Brain microvascular endothelial cell (primary cell): ENCODE measurements around the gene SMDT1.
"Not testable (repeated sequence)": the region's sequence is repeated elsewhere in the genome, so short reads cannot be mapped to it uniquely, and the experiment has no call there.

Source experiments
- DNase-seq: peaks from one replicate; pipeline ENCODE4 v3.0.0-alpha.2; 2020
- H3K27ac ChIP-seq: fragments of 250-450 bp; sonication (Bioruptor Pico); 2 replicates; pipeline ENCODE4 v1.5.1; 2020; ENCODE audit warnings: mild to moderate bottlenecking, moderate library complexity
- H3K27me3 ChIP-seq: fragments of 250-450 bp; sonication (Bioruptor Pico); replicated peaks from 2 replicates; pipeline ENCODE4 v1.5.1; 2020; ENCODE audit warnings: mild to moderate bottlenecking
- H3K36me3 ChIP-seq: fragments of 250-450 bp; sonication (Bioruptor Pico); replicated peaks from 2 replicates; pipeline ENCODE4 v1.5.1; 2020; ENCODE audit warnings: mild to moderate bottlenecking
- H3K4me3 ChIP-seq: 2 replicates; pipeline ENCODE4 v1.5.1; 2011; ENCODE audit warnings: low read depth, mild to moderate bottlenecking, control low read depth, low read length, moderate library complexity
- in situ Hi-C: cut with HindIII; loops from 2 replicates; pipeline ENCODE4 v1.10.0; 2017; ENCODE audit warnings: low sequenced_read_pairs, low pct_ligation_motif_present
- TF ChIP-seq, protein P1 (sequence below): IDR thresholded peaks from 2 replicates; pipeline ENCODE4 v1.5.1; 2011; ENCODE audit warnings: low read depth, mild to moderate bottlenecking, moderate library complexity, low read length, control low read depth, inconsistent platforms; ENCODE audit errors: missing control alignments

The SMDT1 gene

DNA sequence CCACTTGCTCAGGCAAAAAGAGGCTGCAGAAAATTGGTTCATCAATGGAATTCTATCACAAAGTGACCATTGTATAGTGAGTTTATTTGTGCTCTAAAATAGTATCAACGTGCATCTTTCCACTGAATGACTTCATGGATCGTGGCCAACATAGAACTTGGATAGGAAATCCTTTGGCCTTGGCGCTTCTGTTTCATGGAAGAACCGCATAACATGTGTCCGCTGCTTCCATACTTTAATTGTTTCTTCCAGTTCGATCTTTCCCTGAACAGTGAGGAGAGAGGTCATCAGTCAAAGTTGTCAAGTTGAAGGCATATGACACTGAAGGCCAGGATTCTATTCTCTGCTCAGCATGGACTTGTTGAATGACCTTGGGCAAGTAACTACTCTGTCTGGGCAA, 6.6 kb downstream of the SMDT1 start:
- in situ Hi-C loops = no loop called here
- no peak for DNase-seq

DNA sequence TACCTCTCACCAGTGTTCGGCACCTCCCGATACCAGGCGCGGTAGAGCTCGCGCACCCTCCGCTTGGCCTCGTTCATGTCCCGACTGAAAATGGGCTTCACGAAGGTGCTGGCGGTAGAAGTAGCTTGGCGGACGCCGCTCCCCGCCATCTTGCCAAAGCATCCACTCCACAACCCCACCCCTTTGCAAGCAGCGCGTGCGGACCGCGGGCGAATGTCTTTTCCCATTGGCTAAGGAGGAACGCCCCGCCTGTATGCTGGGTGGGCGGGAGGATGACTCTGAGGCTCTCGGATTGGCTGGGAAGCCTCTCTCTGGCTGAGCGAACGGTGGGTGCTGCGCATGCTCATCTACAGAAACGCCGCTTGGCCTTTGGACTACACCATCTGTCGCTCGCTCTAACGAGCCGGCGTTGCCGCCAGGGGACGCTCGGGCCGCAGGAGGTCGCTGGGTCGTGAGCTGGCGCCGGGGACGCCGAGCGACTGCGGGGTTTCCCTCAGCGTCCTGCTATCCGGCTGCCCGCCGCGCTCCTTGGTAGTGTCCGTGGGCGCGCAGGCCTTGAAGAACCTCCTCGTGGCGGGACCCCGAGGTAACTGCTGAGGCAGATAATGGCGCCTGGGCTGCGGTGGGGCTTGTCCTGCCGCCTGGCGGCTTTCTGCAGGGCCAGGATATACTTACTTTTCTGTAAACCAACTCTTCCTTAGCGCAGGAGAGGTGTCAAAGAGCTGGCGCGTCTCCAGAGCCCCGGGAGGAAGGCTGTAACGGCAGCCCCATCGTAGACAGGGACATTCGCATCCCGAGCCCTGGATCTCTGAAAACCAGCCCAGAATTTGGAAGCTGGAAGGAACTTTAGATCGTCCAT, 11.3 kb downstream of the SMDT1 start, which contains the start of gene NDUFA6:
Gene NDUFA6 (minus strand): TSS at position 177 of the 859 bp plus-strand sequence. CDS start 28 bp downstream, at position 149.
- H3K4me3 ChIP-seq = peak within 1 kb of the TSS; percentile 94
- H3K36me3 ChIP-seq = peaks cover 11% of the 10 kb centered on the region
- DNase-seq = peak; percentile 99
- TF ChIP-seq, protein P1, sequence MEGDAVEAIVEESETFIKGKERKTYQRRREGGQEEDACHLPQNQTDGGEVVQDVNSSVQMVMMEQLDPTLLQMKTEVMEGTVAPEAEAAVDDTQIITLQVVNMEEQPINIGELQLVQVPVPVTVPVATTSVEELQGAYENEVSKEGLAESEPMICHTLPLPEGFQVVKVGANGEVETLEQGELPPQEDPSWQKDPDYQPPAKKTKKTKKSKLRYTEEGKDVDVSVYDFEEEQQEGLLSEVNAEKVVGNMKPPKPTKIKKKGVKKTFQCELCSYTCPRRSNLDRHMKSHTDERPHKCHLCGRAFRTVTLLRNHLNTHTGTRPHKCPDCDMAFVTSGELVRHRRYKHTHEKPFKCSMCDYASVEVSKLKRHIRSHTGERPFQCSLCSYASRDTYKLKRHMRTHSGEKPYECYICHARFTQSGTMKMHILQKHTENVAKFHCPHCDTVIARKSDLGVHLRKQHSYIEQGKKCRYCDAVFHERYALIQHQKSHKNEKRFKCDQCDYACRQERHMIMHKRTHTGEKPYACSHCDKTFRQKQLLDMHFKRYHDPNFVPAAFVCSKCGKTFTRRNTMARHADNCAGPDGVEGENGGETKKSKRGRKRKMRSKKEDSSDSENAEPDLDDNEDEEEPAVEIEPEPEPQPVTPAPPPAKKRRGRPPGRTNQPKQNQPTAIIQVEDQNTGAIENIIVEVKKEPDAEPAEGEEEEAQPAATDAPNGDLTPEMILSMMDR = peak; percentile 77
- in situ Hi-C loops = no loop called here
- H3K27ac ChIP-seq = peak within 1 kb of the TSS; percentile 91
- no peaks in the 10 kb centered on the region for H3K27me3 ChIP-seq

More for the DNA sequence above, 6.6 kb downstream of the SMDT1 start:
- Histone ChIP-seq H3K36me3 (peaks cover 31% of the 10 kb centered on the region), H3K27ac (no peak overlapping the region), H3K27me3 (no peaks in the 10 kb centered on the region), H3K4me3 (no peak overlapping the region)
- TF ChIP-seq, protein P1 = no peak

DNA sequence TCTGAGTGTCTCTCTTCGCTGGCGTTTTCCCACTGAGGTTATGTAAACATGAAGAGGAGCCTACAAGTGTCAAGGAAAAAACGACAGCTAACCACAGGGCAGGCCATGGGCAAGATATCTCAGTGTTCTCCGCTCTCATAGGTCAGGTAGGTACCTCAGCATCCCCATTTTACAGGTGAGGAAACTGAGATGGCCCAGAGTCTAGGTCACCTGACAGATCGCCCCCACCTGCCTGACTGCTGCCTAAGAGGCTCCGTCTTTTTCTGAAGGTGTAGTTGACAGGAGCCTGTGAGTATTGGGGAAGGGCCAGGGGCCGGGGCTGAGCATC, 11.9 kb downstream of the SMDT1 start:
- in situ Hi-C loops = no loop called here
- peak overlapping the region; percentile 94 for H3K4me3 ChIP-seq
- TF ChIP-seq, protein P1 = no peak
- no peaks in the 10 kb centered on the region for H3K27me3 ChIP-seq
- no peak for DNase-seq
- H3K36me3 ChIP-seq = peaks cover 5% of the 10 kb centered on the region
- no peak overlapping the region for H3K27ac ChIP-seq

DNA sequence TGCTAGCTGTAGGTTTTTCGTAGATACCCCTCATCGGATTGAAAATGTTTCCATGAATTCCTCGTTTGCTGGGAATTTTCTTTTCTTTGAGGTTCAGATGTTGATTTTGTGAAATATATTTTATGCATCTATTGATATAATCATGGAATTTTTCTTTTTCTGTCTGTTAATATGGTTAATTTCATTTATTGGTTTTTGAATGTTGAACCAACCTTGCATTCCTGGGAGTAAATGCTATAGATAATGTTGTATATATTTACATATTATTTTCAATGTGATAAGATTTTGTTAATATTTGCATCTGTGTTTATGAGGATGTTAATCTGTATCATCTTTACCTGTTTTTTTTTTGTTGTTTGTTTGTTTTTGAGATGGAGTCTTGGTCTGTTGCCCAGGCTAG, 21.7 kb downstream of the SMDT1 start:
- H3K36me3 ChIP-seq = no peaks in the 10 kb centered on the region
- in situ Hi-C loops = no loop called here
- no peaks in the 10 kb centered on the region for H3K27me3 ChIP-seq
- H3K4me3 ChIP-seq = no peak overlapping the region
- TF ChIP-seq, protein P1 = no peak
- H3K27ac ChIP-seq = no peak overlapping the region
- no peak for DNase-seq

DNA sequence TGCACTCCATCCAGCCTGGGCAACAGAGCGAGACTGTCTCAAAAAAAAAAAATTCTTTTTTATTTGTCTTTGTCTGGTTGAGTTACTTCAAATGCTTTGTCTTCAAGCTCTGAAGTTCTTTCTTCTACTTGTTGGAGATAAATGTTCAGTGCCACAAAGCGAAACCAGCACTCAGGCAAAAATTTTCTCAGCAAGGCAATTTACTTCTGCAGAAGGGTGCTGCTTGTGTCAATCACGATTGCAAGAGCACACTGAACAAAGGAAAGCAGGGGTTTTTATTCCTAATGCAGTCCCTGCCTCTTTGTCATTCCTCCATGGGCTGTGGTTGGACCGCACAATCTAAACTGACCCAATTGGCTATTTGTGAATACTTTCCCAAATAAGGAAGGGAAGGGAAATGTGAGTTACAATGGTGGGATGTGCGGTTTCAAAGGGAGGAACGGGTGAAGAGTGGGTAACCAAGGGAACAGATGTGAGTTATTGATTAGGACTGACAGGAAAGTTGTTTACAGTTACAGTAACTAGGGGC, 24.9 kb downstream of the SMDT1 start:
- H3K27ac ChIP-seq, H3K36me3 ChIP-seq: not testable (repeated sequence)

DNA sequence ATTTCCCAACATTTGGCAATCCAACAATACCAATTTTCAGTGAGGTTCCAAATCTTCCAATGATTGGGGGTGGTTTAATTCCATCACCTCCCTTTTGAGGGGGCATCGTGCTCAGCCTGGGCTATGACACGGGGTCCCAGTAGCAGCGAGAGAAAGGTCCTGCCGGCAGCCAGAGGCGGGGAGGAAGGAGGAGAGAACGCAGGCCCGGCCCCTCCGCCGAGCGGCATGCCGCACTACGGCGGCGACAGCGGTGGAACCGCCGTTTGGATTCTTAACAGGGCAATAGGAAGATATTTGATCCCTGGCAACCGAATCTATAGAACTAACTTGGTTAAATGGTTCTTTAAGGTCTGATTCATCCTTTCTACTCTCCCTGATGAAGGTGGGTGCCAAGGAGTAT, 29.3 kb downstream of the SMDT1 start:
- Histone ChIP-seq H3K4me3 (no peak overlapping the region), H3K27ac (no peak overlapping the region), H3K27me3 (no peaks in the 10 kb centered on the region), H3K36me3 (no peaks in the 10 kb centered on the region)
- in situ Hi-C loops = no loop called here
- DNase-seq = no peak
- TF ChIP-seq, protein P1 = no peak

More for the DNA sequence above, 24.9 kb downstream of the SMDT1 start:
- H3K27me3 ChIP-seq, in situ Hi-C loops, H3K4me3 ChIP-seq, DNase-seq: not testable (repeated sequence)
